Esophagus muscularis mucosa (tissue), 3 donors: ENCODE results near the gene PAK5.

Experiments
- CTCF ChIP-seq, 3 experiments: fragments of 200-600 bp in 2 of 3; fragments of 450-650 bp in 1 of 3; sonication (generic) in 2 of 3; IDR thresholded peaks; one replicate each; pipeline ENCODE4 v1.5.1; 2017 to 2019; ENCODE audit warnings: antibody characterized with exemption in 3 of 3, mild to moderate bottlenecking in 2 of 3, moderate library complexity in 1 of 3
- POLR2A ChIP-seq: fragments of 450-650 bp; IDR thresholded peaks from one replicate; pipeline ENCODE4 v1.6.1; 2017; ENCODE audit warnings: antibody characterized with exemption, moderate library complexity, mild to moderate bottlenecking, low read depth
- POLR2AphosphoS5 ChIP-seq, 2 donors: sonication (generic); formaldehyde crosslinking; IDR thresholded peaks; one replicate each; pipeline ENCODE4 v1.6.1; 2017; ENCODE audit warnings: antibody characterized with exemption in 2 of 2

- TF ChIP-seq POLR2A (no peak), CTCF (IDR thresholded peaks at IDR 0.05) (no peak), POLR2AphosphoS5 (IDR thresholded peaks at IDR 0.05) (no peak)
Observed at GRCh38 chr20:9496155-9496554, 342.7 kb downstream of the PAK5 start.
